Measurements from ENCODE around the gene SLC1A2. TPM values are rescaled to one million over a fixed set of nuclear protein-coding genes. Genes with fewer than 3 reads are reported as not detected.

SLC1A2 gene
- 0.47 TPM for polyA plus RNA-seq (ENCODE audit: insufficient read length)
- long read RNA-seq, donor 1, result 0 reads
- long read RNA-seq, donor 2, result 0 reads
- long read RNA-seq, donor 3, result 0 reads
- long read RNA-seq, donor 4, result 0 reads
- long read RNA-seq, donor 5, result 0 reads
- long read RNA-seq, donor 6, result 0 reads
- long read RNA-seq, donor 7, result 0 reads
- long read RNA-seq, donor 8, result 0 reads

GRCh38 chr11:35419184-35419829, at the start of gene SLC1A2:
TSS of gene SLC1A2 (minus strand) at chr11:35419558. CDS start at chr11:35418966, 592 bp downstream.
- no peak for DNase-seq

- DNase-seq, result no peak
These were observed 46.7 kb upstream of the SLC1A2 start for GRCh38 chr11:35466058-35466457.

GRCh38 chr11:35464308-35464707, 45.0 kb upstream of the SLC1A2 start:
- DNase-seq, result no peak

- no peak for DNase-seq
These were observed 44.0 kb upstream of the SLC1A2 start for GRCh38 chr11:35463331-35463751.

- no peak for DNase-seq
These were observed 42.7 kb upstream of the SLC1A2 start for GRCh38 chr11:35461917-35462538.

- DNase-seq, result no peak
These were observed 40.1 kb upstream of the SLC1A2 start for GRCh38 chr11:35459489-35459888.

GRCh38 chr11:35458846-35459245, 39.5 kb upstream of the SLC1A2 start:
- DNase-seq, result no peak

GRCh38 chr11:35454362-35454761, 35.0 kb upstream of the SLC1A2 start:
- no peak for DNase-seq

DNA sequence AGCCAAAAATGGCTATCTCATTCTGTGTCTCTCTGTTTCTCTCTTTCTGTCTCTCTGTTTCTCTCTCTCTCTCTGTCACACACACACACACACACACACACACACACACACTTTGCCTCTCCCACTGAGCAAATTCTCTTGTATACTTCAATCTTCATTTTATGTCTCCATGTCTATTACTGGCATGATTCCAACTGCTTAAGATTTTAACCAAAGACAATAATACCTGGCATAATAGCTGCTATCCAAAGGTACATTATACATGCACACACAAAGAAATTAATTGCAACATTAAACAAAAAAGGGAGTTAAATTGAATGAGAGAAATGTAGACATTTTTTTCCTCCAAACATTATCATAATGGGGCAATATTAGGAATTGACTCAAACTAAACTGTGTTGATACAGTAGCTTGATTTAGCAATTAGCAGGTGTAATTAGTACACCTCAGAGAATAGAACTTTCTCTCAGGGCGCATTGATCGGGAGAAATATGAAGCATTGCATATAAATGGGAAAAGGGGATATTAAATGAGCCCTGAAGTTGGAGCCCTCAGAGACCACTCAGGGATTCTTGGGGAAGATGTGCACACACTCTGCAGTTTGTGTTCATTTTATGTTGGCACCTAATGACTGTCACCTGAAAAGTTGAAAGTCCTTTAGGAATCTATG, 17.4 kb upstream of the SLC1A2 start:
- no peak for DNase-seq

DNA sequence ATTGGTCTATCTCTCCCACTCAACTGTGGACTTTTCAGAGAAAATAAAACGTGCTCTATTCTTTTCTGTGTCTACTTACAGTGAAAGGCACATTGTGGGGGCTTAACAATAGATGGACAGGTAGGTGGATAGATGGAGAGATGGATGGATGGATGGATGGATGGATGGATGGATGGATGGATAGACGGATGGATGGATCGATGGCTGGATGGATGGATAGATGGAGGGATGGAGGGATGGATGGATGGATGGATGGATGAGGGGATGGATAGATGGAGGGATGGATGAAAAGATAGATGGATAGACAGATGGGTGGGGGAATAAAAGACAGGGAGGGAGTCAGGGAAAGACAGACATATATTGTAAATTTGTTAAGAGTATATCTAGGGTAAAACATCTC, 14.2 kb upstream of the SLC1A2 start:
- DNase-seq, result no peak

- no peak for DNase-seq
These were observed 13.1 kb upstream of the SLC1A2 start for GRCh38 chr11:35432464-35432863.

DNA sequence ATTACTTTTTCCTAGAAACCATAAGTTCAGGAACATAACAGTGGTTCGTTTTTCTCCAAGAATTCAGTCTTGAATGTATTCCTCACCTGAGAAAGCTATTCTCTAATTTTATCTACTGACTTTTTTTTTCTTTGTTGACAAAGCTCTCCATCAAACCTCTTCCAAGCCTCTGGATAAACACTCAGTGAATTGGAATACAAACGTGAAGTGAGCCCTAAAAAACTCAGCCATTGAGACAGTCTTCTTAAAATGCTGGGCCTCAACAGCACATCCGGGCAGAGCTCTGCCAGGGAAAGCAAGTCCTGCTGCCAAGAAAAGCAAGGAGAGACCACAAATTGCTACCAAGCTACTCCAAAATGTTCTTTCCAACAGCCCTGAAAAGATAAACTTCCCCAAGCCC, 7.7 kb upstream of the SLC1A2 start:
- DNase-seq, result no peak

DNA sequence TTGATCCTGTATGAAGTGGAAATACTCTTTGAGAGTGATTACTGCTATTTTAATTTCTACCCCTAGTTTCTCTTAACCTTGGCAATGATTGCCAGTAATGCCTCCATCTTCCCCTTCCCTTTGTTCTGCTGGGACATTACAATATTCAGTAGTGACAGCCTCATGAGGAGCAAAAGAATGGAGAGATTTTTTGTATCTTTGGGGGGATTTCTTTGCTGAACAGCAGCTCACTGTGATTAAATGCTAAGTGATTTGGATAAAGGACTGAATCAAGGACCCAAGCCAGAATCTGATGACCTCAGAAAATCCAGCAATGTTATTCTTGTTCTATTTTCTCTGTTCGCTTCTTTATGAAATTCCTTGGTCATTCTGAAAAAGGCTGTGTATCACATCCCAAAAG, 7.0 kb upstream of the SLC1A2 start:
- DNase-seq, result no peak

GRCh38 chr11:35425603-35426212, 6.3 kb upstream of the SLC1A2 start:
- DNase-seq, result no peak

GRCh38 chr11:35424157-35424940, 5.0 kb upstream of the SLC1A2 start:
- no peak for DNase-seq

DNA sequence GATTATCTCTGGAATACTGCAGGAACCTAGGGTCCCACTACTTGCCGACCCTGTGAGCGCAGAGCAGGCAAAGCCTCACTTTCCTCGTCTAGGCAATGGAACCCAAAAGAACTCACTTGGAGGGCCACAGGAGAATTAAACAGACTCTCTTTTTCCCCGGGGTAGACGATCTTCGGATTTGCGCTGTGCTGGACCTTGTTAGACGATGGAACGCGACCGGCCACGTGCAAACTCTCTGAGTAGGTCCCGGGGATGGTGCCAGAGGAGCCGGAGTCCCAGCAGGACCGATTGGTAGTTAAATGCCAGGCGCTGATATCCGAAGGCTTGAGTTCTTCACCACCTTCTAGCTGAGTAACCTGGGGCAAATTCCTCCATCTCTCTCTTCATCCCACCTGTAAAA, 1.0 kb upstream of the SLC1A2 start:
- DNase-seq, result no peak

- no peak for DNase-seq
These were observed 524 bp upstream of the SLC1A2 start for GRCh38 chr11:35419830-35420333.

DNA sequence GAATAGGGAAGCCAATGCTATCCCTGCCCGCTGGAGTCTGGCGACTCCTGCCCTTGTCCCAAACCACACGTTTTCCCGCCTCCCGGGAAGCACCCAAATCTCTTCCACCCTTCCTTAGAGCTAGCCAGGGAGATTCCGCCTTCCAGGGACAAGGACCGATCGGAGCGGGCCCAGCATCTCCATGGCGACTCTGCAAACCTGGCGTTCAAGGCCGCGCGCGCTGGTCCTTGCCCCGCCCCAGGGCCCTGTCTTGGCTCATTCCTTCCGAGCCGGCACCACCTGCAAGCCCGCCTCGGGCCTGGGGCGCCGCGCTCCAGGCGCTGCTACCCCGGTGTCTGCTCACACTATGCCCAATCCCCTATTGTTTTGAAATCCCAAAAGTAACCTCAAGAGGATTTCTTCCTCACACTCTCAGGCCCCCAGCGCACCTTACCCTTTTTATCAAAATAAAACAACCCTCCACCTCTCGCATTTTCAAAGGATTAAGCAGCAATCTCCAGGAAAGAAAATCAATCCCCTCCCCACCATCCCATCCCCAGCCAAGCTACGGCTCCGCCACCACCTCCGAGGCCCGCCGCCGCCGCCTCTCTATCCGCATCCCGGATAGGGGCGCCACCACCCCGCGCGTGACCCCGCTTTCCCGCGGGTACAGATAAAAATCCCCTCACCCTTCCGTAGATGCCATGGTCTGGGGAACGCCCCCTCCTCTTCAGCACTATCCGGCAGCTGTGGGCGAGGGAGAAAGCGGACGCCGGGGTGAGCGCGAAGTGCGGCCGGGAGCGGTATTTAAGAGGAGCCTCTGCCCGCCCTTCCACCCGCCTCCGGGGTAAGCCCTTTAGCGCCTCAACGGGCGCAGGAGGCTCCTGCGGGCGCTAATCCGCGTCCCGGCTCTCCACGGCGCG, 825 bp downstream of the SLC1A2 start:
- no peak for DNase-seq

- DNase-seq, result no peak
These were observed 3.9 kb downstream of the SLC1A2 start for GRCh38 chr11:35415487-35415886.

DNA sequence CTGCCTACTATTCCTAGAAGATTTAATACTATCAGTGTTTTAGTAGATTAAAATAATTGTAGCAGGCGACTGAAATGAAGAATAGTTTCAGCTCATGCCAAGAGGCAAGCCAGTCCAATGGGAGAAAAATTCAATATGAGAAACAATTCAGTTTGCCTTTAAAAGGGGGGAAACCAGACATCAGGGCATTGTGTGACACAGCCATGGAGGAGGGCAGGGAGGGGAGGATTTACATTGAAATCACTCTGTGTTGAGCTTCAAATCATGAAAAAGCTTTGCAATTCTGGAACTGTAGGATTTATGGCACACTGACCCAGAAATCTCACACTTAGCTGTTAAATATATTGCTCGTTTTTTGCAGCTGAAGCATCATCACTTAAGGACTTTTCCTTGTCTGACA, 4.6 kb downstream of the SLC1A2 start:
- no peak for DNase-seq

DNA sequence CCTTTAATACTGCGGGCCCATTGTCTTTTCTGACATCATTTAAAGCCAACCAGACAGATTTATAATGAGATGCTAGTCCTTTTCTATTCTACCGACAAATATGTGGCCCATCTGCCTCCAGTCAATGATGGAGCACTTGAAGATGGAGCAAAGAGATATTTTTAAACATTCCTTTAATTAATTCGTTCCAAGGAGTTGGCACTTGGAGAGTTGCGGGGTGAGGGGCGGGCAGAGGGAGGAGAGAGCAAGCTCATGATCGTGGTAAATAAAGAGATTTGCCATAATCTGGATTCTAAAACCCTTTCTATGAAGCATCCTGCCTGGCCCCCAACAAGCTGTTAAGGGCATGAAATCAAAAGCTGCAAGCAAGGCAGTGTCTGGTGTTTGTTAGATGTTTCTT, 5.0 kb downstream of the SLC1A2 start:
- DNase-seq, result no peak

Data from left kidney (tissue), 8 donors.